ENCODE measurements around the gene CCDC191. TPM values are rescaled to one million over a fixed set of nuclear protein-coding genes. Genes with fewer than 3 reads are reported as not detected.

CCDC191 gene
- total and polyA plus RNA-seq, 4 donors: 2.5 to 15.3 (median 5.6) TPM

DNA sequence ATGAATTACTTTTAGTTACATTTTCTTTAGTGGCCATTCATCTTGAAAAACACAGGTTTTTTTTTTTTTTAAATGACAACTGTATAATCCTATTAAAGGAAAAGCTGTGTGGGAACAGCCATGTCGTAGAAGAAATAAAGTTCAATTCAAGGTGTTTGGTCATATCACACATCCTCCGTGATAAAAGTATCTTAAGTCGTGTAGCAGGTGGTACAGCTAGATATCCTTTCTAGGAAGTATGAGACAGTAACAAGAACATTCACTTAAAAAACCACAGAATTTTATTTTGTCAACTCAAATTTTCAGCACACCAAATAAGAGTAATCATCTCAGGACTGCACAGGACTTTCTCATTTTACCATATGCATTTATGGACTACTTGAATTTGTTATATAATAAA, 92.4 kb downstream of the CCDC191 start:
- TF ChIP-seq CTCF (IDR thresholded peaks at IDR 0.05; ENCODE audit: control extremely low read depth, extremely low read depth): no peak
- H3K36me3 ChIP-seq (ENCODE audit: control insufficient read depth in 4 of 4, insufficient read depth in 4 of 4, low read length in 4 of 4): peaks cover 0 to 3% (median 1%) of the 10 kb centered on the region in 4 donors
- no peak for ATAC-seq (ENCODE audit: insufficient read depth, low FRiP score)
- WGBS, 2 donors: 91 to 92% methylated on average over 3 of the region's 3 CpGs
- H3K27ac ChIP-seq (ENCODE audit: low read depth in 1 of 2, low read length in 1 of 2): no peak overlapping the region
- no peak overlapping the region for H3K9ac ChIP-seq (ENCODE audit: insufficient read depth in 1 of 2, low read length in 2 of 2)
- no peaks in the 10 kb centered on the region for H3K27me3 ChIP-seq (ENCODE audit: control insufficient read depth in 3 of 3, insufficient read depth in 3 of 3, low read length in 2 of 3)
- DNase-seq: no peak
- H3K9me3 ChIP-seq (ENCODE audit: control insufficient read depth in 4 of 4, insufficient read depth in 3 of 4, low read length in 3 of 4): no peaks in the 10 kb centered on the region
- no peaks in the 10 kb centered on the region for H3K4me1 ChIP-seq (ENCODE audit: control insufficient read depth in 5 of 5, insufficient read depth in 5 of 5, low read length in 5 of 5)
- H3K4me3 ChIP-seq: no peak overlapping the region

- TF ChIP-seq CTCF (IDR thresholded peaks at IDR 0.05; ENCODE audit: control extremely low read depth, extremely low read depth): no peak
- H3K4me3 ChIP-seq: no peak overlapping the region
- no peak overlapping the region for H3K27ac ChIP-seq (ENCODE audit: low read depth in 1 of 2, low read length in 1 of 2)
- no peaks in the 10 kb centered on the region for H3K4me1 ChIP-seq (ENCODE audit: control insufficient read depth in 5 of 5, insufficient read depth in 5 of 5, low read length in 5 of 5)
- peaks cover 0 to 1% (median 0%) of the 10 kb centered on the region in 4 donors for H3K36me3 ChIP-seq (ENCODE audit: control insufficient read depth in 4 of 4, insufficient read depth in 4 of 4, low read length in 4 of 4)
- ATAC-seq (ENCODE audit: insufficient read depth, low FRiP score) (no peak), DNase-seq (no peak)
- no peaks in the 10 kb centered on the region for H3K9me3 ChIP-seq (ENCODE audit: control insufficient read depth in 4 of 4, insufficient read depth in 3 of 4, low read length in 3 of 4)
- 81 to 82% methylated on average over 8 of the region's 8 CpGs for WGBS, 2 donors
- no peak overlapping the region for H3K9ac ChIP-seq (ENCODE audit: insufficient read depth in 1 of 2, low read length in 2 of 2)
- peaks cover 0 to 9% (median 6%) of the 10 kb centered on the region in 3 donors for H3K27me3 ChIP-seq (ENCODE audit: control insufficient read depth in 3 of 3, insufficient read depth in 3 of 3, low read length in 2 of 3)
Observed at GRCh38 chr3:113954091-113954685, 102.1 kb downstream of the CCDC191 start.

- peaks cover 0 to 11% (median 9%) of the 10 kb centered on the region in 3 donors for H3K27me3 ChIP-seq (ENCODE audit: control insufficient read depth in 3 of 3, insufficient read depth in 3 of 3, low read length in 2 of 3)
- H3K4me3 ChIP-seq: no peak overlapping the region
- H3K9me3 ChIP-seq (ENCODE audit: control insufficient read depth in 4 of 4, insufficient read depth in 3 of 4, low read length in 3 of 4): no peaks in the 10 kb centered on the region
- 31 to 51% methylated on average over 7 of the region's 7 CpGs for WGBS, 2 donors
- DNase-seq: no peak
- H3K27ac ChIP-seq (ENCODE audit: low read depth in 1 of 2, low read length in 1 of 2): no peak overlapping the region
- H3K4me1 ChIP-seq (ENCODE audit: control insufficient read depth in 5 of 5, insufficient read depth in 5 of 5, low read length in 5 of 5): peaks cover 0 to under 1% (median 0%) of the 10 kb centered on the region in 5 donors
- peaks cover 0 to 1% (median 0%) of the 10 kb centered on the region in 4 donors for H3K36me3 ChIP-seq (ENCODE audit: control insufficient read depth in 4 of 4, insufficient read depth in 4 of 4, low read length in 4 of 4)
- H3K9ac ChIP-seq (ENCODE audit: insufficient read depth in 1 of 2, low read length in 2 of 2): no peak overlapping the region
- no peak for ATAC-seq (ENCODE audit: insufficient read depth, low FRiP score)
- no peak for TF ChIP-seq CTCF (IDR thresholded peaks at IDR 0.05; ENCODE audit: control extremely low read depth, extremely low read depth)
Observed at GRCh38 chr3:113953677-113954076, 102.6 kb downstream of the CCDC191 start.

DNA sequence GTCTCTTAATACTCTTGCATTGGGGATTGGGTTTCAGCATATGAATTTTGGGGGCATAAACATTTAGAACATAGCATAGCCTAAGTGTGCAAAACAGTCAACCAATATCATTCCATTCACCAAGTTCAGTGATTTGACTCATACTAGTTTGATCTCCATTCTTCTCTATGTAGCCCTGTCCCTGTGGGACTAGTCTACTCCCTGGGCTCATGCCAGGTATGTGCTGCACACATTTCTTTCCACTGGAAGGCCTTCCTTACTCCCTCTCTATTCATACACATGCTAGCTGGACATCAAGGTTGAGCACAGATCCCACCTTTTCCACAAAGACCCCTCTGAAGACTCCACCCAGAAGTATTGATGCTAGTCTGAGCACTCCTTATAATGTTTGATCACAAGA, 103.4 kb downstream of the CCDC191 start:
- peaks cover 0 to 14% (median 9%) of the 10 kb centered on the region in 3 donors for H3K27me3 ChIP-seq (ENCODE audit: control insufficient read depth in 3 of 3, insufficient read depth in 3 of 3, low read length in 2 of 3)
- ATAC-seq (ENCODE audit: insufficient read depth, low FRiP score): no peak
- TF ChIP-seq CTCF (IDR thresholded peaks at IDR 0.05; ENCODE audit: control extremely low read depth, extremely low read depth): no peak
- no peak overlapping the region for H3K27ac ChIP-seq (ENCODE audit: low read depth in 1 of 2, low read length in 1 of 2)
- H3K9ac ChIP-seq (ENCODE audit: insufficient read depth in 1 of 2, low read length in 2 of 2): no peak overlapping the region
- no peak overlapping the region for H3K4me3 ChIP-seq
- peaks cover 0 to 8% (median 0%) of the 10 kb centered on the region in 5 donors for H3K4me1 ChIP-seq (ENCODE audit: control insufficient read depth in 5 of 5, insufficient read depth in 5 of 5, low read length in 5 of 5)
- no peaks in the 10 kb centered on the region for H3K9me3 ChIP-seq (ENCODE audit: control insufficient read depth in 4 of 4, insufficient read depth in 3 of 4, low read length in 3 of 4)
- H3K36me3 ChIP-seq (ENCODE audit: control insufficient read depth in 4 of 4, insufficient read depth in 4 of 4, low read length in 4 of 4): peaks cover 0 to 1% (median 0%) of the 10 kb centered on the region in 4 donors
- no peak for DNase-seq
